GM12873 (cell line): Measurements from ENCODE around the gene TSKU.

Experiments used
- TF ChIP-seq, protein P1 (sequence below): IDR thresholded peaks from 2 replicates; pipeline ENCODE4 v1.5.1; 2012; ENCODE audit warnings: low read depth, mild to moderate bottlenecking, moderate library complexity, low read length, control low read depth; ENCODE audit not compliant: insufficient read depth; ENCODE audit errors: missing control alignments

TSKU gene

DNA sequence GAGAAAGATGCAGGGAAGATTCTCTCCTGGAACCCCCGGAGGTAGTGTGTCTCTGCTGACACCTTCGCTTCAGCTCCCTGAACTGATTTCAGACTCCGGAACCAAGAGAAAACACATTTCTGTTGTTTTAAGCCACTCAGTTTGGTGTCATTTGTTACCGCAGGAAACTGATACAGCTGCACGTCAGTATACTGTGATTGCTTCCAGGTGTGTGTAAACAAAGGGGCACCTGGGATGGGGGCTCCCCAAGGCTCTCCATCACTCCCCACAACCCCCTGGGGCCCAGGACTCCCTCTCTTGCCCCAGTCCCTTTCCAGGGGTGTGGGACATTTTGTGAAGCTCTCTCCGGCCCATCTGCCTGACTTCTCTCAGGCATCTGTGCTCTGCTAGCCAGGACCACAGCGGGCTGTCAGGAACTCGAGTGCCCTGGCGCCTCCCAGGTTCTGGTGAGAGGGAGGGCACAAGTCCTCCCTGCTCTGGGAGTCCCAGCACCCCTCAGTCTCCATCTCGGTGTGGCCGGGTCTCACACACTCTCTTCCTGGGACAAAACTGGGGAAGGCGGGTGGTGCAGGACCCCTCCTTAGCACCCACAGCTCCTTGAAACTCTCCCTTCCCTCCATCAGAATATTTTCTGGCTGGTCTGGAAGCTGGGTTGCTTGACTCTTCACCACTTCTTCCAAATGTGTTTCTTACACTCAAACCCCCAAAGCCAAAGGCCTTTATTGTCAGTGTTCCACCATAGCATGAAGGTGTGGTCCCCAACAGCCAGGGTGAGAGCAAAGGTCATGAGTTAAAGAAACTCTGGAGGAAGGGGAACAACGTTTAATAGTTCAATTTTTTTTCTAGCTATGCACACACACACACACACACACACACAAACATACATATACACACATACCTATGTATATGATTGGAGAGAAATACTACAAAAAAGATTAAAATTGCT is 35.0 kb upstream of the TSKU start:
- TF ChIP-seq, protein P1, sequence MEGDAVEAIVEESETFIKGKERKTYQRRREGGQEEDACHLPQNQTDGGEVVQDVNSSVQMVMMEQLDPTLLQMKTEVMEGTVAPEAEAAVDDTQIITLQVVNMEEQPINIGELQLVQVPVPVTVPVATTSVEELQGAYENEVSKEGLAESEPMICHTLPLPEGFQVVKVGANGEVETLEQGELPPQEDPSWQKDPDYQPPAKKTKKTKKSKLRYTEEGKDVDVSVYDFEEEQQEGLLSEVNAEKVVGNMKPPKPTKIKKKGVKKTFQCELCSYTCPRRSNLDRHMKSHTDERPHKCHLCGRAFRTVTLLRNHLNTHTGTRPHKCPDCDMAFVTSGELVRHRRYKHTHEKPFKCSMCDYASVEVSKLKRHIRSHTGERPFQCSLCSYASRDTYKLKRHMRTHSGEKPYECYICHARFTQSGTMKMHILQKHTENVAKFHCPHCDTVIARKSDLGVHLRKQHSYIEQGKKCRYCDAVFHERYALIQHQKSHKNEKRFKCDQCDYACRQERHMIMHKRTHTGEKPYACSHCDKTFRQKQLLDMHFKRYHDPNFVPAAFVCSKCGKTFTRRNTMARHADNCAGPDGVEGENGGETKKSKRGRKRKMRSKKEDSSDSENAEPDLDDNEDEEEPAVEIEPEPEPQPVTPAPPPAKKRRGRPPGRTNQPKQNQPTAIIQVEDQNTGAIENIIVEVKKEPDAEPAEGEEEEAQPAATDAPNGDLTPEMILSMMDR = no peak

DNA sequence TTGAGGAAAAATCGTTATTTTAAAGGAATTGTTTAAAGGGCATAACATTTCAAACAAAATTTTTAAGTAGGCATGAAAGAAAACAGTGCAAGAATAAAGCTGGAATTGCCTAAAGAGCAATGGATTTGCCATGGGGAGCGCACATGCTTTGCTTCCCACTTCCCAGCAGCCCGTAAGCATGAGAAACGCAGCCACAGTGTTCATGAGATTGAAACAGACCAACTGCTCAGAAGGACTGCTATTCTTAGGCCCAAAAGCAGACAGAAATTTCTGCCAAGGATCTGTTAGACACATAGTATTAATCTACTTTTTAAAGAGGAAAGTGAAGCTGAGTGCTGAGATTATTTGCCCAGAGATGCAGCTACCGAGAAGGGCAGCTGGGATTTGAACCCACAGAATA is 34.2 kb upstream of the TSKU start:
- TF ChIP-seq, protein P1 = no peak

GRCh38 chr11:76750067-76750466 is 33.1 kb upstream of the TSKU start:
- TF ChIP-seq, protein P1 = no peak

- TF ChIP-seq, protein P1 = no peak
Measured at GRCh38 chr11:76750746-76751145, 32.4 kb upstream of the TSKU start.

DNA sequence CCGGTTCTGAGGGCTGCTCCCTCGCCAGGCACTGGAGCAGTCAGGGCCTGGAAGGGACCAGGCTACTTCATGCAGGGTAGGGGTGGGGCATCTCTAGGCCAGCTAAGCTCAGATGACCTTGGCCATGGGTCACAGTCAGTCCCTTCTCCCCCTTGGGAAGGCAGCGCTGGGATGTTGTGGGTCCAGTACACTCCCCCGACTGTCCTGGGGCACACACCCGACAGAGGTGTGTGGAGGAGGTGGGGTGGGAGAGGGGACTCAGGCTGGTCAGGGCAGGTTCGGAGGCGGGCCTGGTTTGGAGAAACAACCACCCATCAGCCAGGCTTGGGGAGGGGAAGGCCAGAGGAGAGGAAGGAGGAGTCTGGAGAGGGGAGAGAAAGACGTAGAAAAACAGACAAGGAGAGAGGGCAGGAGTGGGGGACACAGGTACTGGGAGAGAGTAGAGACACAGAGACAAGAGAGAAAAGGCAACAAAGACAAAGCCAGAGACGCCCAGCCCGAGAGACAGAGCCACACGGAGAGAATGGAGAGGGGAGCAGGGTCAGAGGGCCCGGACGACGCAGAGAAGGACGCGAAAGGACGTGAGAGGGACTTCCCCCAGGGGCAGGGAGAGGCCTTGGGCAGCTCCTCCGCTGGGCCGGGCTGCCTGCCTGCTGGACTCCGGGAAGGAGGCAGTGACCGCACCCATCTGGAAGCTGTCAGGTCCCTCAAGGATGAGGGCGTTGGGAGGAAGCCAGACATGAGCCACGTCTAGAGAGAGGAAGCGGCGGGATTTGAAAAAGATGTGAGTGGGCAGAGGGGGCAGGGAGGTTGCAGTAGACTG is 30.6 kb upstream of the TSKU start:
- TF ChIP-seq, protein P1 = no peak

DNA sequence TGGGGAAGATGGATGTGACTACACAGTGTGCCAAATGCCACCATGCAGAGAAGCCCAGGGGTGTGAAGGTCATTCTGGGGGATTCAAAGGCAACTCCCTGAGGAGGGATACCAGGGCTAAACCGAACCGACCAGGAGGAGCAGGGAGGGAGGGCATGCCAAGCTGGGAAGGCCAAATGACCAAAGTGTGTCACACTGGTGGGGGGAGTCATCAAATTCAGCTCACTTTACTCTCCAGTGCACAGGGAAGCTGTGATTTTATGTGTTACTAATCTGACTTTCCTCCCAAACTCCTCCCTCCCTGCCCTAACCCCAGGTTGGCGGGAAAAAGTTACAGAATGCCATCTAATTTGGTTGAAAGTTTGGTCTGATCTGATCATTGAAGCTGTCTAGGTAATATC is 29.7 kb upstream of the TSKU start:
- TF ChIP-seq, protein P1 = no peak

DNA sequence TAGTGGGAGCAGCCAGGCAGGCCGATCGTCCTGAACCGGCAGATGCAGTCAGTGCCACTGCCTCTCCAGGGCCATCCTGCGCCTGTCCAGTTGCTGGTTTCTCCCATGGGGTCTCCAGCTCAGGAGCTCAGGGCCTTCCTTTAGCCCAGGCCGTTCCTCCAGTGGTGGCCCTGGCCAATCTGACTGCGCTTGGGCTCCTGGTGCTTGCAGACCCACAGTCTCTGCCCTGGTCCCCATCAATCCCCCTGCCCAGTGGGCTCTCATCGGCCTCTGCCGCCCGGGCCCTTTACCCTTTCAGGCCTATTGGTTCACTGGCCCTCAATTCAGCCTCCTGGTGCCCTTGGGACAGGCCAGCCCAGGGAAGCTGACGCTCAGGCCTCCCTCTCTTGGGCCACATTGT is 29.2 kb upstream of the TSKU start:
- TF ChIP-seq, protein P1 = no peak
